Metanephros (tissue), 1 donor: ENCODE data around the gene GUCY1A2. TPM values are rescaled to one million over a fixed set of nuclear protein-coding genes. Genes with fewer than 3 reads are reported as not detected.

Source experiments
- total RNA-seq: library from RNA; depleted of rRNA; stranded (reverse); fragments of >200 nt; gene quantifications from one replicate; pipeline ENCODE4 v1.2.3, GENCODE V29; 2014

Gene GUCY1A2, protein sequence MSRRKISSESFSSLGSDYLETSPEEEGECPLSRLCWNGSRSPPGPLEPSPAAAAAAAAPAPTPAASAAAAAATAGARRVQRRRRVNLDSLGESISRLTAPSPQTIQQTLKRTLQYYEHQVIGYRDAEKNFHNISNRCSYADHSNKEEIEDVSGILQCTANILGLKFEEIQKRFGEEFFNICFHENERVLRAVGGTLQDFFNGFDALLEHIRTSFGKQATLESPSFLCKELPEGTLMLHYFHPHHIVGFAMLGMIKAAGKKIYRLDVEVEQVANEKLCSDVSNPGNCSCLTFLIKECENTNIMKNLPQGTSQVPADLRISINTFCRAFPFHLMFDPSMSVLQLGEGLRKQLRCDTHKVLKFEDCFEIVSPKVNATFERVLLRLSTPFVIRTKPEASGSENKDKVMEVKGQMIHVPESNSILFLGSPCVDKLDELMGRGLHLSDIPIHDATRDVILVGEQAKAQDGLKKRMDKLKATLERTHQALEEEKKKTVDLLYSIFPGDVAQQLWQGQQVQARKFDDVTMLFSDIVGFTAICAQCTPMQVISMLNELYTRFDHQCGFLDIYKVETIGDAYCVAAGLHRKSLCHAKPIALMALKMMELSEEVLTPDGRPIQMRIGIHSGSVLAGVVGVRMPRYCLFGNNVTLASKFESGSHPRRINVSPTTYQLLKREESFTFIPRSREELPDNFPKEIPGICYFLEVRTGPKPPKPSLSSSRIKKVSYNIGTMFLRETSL
- 8.2 TPM for total RNA-seq

DNA sequence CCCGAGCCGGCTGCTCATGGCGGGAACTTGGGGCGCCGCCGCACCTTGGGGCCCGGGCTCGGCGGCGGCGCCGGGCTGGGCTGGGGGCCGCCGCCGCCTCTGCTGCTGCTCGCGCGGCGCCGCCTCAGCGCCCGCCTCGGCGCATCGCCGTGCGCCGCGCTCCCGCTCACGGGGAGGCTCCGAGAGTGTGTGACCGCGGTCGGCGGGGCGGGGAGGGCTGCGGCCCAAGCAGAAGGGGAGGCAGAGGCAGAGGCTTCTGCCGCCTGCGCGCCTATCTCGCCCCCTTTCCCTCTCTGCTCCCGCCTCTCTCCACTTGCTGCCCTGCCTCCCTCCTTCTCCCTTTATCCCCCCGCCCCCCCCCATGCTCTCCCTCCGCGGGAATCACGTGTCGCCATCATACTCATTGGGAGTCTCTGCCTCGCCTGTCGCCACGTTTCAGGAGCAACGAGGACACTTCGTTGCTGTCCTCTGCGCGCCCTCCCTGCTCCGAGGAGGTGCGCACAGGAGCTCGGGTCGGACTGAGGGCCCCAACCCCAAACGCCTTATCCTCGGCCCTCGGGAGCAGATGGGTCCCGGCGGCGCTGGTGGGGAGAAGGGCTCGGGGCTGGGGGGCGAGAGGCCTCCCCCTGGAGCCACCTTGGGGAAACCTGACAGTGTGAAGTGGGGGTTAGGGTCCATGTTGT lies at the start of gene GUCY1A2:
Gene GUCY1A2, minus strand, starts transcription at position 258 of the 683 bp plus-strand sequence. CDS start 421 bp downstream, outside the sequence.

